ENCODE data around the gene FKBP10.

Gene FKBP10

GRCh38 chr17:41777157-41777573 is 35.6 kb upstream of the FKBP10 start:
- DNase-seq (no peak), ATAC-seq (no peak)
- H3K27me3 Mint-ChIP-seq = peaks cover 5% of the 10 kb centered on the region
- H3K27ac Mint-ChIP-seq = no peak overlapping the region
- H3K4me3 Mint-ChIP-seq = no peak overlapping the region
- H3K9me3 Mint-ChIP-seq = no peaks in the 10 kb centered on the region
- H3K4me1 Mint-ChIP-seq = no peaks in the 10 kb centered on the region

DNA sequence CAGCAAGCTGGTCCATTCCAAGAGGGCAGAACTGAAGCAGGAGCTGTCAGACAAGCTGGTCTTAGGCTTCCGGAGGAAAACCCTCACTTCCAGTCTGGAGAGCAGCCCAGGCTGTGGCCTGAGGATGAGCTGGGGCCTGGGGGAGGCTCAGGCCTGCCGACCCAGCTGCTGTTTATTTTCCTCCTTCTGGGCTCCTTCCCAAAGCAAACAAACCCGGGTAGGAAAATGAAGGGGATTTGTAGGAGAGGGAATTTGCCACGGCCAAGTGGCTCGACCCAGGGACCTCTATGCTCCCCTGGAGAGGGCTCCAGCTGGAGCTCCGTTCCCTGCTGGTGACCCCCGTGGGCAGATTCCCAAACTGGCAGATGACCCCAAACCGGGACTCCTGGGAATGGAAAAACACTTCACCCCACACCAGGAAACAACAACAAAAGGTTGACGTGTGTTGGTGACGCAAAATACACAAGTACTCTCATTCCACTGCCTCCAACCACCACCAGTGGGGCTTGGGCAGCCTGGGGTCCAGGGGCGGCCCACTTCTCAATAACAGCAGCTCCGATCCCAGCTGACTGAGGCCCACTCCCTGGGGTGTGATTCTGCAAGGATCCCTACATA is 35.1 kb upstream of the FKBP10 start:
- DNase-seq = no peak
- peaks cover 11% of the 10 kb centered on the region for H3K27me3 Mint-ChIP-seq
- H3K4me1 Mint-ChIP-seq = no peaks in the 10 kb centered on the region
- no peaks in the 10 kb centered on the region for H3K9me3 Mint-ChIP-seq
- H3K27ac Mint-ChIP-seq = no peak overlapping the region
- no peak overlapping the region for H3K4me3 Mint-ChIP-seq
- ATAC-seq = no peak

DNA sequence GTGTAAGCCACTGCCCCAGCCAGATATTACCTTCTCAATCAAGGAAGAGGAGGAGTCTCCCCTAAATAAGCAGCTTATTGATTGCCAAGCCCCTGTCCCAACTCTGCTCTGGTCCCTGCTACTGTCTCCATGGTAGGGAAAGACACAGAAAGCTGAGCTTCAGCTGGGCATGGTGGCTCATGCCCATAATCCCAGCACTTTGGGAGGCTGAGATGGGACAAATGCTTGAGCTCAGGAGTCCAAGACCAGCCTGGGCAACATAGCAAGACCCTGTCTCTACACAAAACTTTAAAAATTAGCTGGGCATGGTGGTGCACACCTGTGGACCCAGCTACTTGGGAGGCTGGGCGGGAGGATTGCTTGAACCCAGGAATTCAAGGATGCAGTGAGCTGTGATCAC is 32.9 kb upstream of the FKBP10 start:
- Mint-ChIP-seq H3K27ac (no peak overlapping the region), H3K4me1 (peaks cover 9% of the 10 kb centered on the region), H3K9me3 (no peaks in the 10 kb centered on the region), H3K27me3 (peaks cover 25% of the 10 kb centered on the region), H3K4me3 (no peak overlapping the region)
- ATAC-seq (no peak), DNase-seq (no peak)

GRCh38 chr17:41781404-41782110 is 31.2 kb upstream of the FKBP10 start:
- no peak overlapping the region for H3K4me3 Mint-ChIP-seq
- H3K27me3 Mint-ChIP-seq = peaks cover 34% of the 10 kb centered on the region
- H3K9me3 Mint-ChIP-seq = no peaks in the 10 kb centered on the region
- ATAC-seq (no peak), DNase-seq (no peak)
- peaks cover 18% of the 10 kb centered on the region for H3K4me1 Mint-ChIP-seq
- H3K27ac Mint-ChIP-seq = peak overlapping the region in 1 of 2 donors; percentile 44

- Mint-ChIP-seq H3K27ac (no peak overlapping the region), H3K4me3 (no peak overlapping the region), H3K4me1 (peaks cover 18% of the 10 kb centered on the region), H3K27me3 (peaks cover 34% of the 10 kb centered on the region), H3K9me3 (no peaks in the 10 kb centered on the region)
- DNase-seq = no peak
- ATAC-seq = no peak
Observed at GRCh38 chr17:41782142-41782541, 30.7 kb upstream of the FKBP10 start.

- Mint-ChIP-seq H3K9me3 (no peaks in the 10 kb centered on the region), H3K27me3 (peaks cover 44% of the 10 kb centered on the region), H3K4me3 (no peak overlapping the region), H3K4me1 (peaks cover 39% of the 10 kb centered on the region), H3K27ac (no peak overlapping the region)
- ATAC-seq = no peak
- DNase-seq = no peak
Observed at GRCh38 chr17:41784207-41784744, 28.5 kb upstream of the FKBP10 start.

DNA sequence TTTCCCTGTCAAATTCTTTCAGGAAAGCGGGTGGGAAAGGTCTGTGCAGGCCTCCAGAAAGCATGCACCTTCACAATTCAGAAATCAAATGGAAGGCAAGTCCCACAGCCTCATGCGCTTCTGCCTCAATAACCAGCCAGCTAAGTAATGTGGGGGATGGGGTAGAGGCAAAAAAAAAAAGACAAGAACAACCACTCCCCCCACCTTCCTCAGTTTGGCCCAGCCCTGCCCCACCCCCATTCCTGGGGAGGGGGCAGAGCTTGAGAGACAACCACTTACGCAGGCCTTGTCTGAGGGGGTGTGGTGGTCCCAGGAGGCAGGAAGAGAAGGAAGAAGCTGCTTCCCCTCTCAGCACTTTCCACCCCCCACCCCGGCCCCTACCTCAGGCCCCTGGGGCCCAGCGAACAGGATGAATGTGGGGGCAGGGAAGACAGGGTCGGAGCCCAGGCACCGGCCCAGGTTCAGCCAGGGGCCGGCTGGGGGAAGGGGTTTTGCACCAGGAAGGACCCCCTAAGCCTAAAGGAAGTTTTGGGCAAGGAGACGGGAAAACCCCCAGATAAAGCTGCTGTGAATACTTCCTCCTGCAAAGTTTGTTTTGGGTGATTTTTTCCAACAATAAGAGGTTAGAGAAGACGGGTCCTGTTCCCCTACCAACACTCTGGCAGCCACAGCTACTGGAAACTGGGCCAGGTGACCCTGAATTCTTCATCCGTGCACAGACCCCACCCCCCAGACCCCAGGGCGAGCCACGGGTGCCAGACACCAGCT is 27.5 kb upstream of the FKBP10 start:
- DNase-seq (no peak), ATAC-seq (no peak)
- no peak overlapping the region for H3K27ac Mint-ChIP-seq
- peaks cover 44% of the 10 kb centered on the region for H3K27me3 Mint-ChIP-seq
- H3K4me3 Mint-ChIP-seq = peak overlapping the region; percentile 36 to 66
- H3K4me1 Mint-ChIP-seq = peaks cover 39% of the 10 kb centered on the region
- H3K9me3 Mint-ChIP-seq = no peaks in the 10 kb centered on the region

- Mint-ChIP-seq H3K27me3 (peaks cover 44% of the 10 kb centered on the region), H3K4me1 (peaks cover 45% of the 10 kb centered on the region), H3K27ac (no peak overlapping the region), H3K4me3 (peak overlapping the region; percentile 36 to 66), H3K9me3 (no peaks in the 10 kb centered on the region)
- ATAC-seq (no peak), DNase-seq (no peak)
Observed at GRCh38 chr17:41785859-41786226, 27.0 kb upstream of the FKBP10 start.

GRCh38 chr17:41786227-41787020 is 26.4 kb upstream of the FKBP10 start, which contains the start of gene JUP:
Gene JUP, minus strand, starts transcription at chr17:41786711. Its CDS starts 14,857 bp downstream, at chr17:41771854.
- H3K4me3 Mint-ChIP-seq = peak within 1 kb of the TSS; percentile 61 to 72
- no peak within 1 kb of the TSS for H3K27ac Mint-ChIP-seq
- H3K4me1 Mint-ChIP-seq = peaks cover 46% of the 10 kb centered on the region
- no peaks in the 10 kb centered on the region for H3K9me3 Mint-ChIP-seq
- ATAC-seq = peak; percentile 94
- peaks cover 44% of the 10 kb centered on the region for H3K27me3 Mint-ChIP-seq
- peak; percentile 93 to 94 for DNase-seq

GRCh38 chr17:41787021-41787418 is 25.8 kb upstream of the FKBP10 start:
- H3K9me3 Mint-ChIP-seq = no peaks in the 10 kb centered on the region
- peaks cover 40% of the 10 kb centered on the region for H3K27me3 Mint-ChIP-seq
- H3K4me3 Mint-ChIP-seq = peak overlapping the region; percentile 61 to 72
- H3K4me1 Mint-ChIP-seq = peaks cover 46% of the 10 kb centered on the region
- H3K27ac Mint-ChIP-seq = no peak overlapping the region
- DNase-seq = no peak
- no peak for ATAC-seq

- H3K4me3 Mint-ChIP-seq = no peak overlapping the region
- peak; percentile 42 for ATAC-seq
- no peak for DNase-seq
- H3K27me3 Mint-ChIP-seq = no peaks in the 10 kb centered on the region
- peak overlapping the region in 1 of 2 donors; percentile 43 for H3K27ac Mint-ChIP-seq
- H3K4me1 Mint-ChIP-seq = peaks cover 19% of the 10 kb centered on the region
- no peaks in the 10 kb centered on the region for H3K9me3 Mint-ChIP-seq
Observed at GRCh38 chr17:41792845-41793783, 19.7 kb upstream of the FKBP10 start.

DNA sequence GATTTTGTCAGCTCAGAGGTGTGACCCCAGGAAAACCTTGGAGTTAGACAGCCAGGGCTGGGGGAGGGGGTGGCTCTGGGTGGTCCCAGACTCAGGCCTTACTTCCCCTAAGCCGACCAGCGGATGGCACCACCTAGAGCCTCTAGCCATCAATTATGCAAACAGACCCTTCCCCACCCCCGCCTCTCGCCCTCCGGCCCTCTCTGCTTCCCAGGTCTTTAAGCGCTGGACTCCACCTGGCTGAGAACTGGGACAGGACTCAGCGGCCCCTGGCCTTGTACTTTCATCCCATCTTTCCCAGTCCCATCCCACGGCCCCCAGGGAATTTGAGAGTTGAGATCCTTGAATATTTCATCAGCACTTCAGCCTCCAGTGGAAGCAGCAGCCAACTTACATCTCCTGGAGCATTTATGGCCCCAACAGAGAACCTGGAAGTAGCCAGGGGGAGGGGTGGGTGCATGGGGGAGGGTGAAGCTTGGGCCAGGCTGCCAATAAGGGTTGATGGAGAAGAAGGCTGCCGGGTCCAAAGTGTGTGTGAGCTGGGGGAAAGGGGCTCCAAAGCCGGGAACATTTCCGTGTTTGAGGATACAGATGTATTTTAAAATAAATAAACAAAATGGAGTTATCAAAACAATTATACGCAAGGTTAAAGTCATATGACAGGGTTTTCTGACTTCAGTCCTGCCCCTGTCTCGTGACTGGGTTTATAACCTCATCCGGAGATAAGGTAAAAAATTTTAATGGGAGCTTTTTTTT is 18.8 kb upstream of the FKBP10 start:
- no peaks in the 10 kb centered on the region for H3K27me3 Mint-ChIP-seq
- no peak for ATAC-seq
- no peak overlapping the region for H3K4me3 Mint-ChIP-seq
- H3K27ac Mint-ChIP-seq = no peak overlapping the region
- H3K4me1 Mint-ChIP-seq = peaks cover 10% of the 10 kb centered on the region
- no peak for DNase-seq
- H3K9me3 Mint-ChIP-seq = no peaks in the 10 kb centered on the region

DNA sequence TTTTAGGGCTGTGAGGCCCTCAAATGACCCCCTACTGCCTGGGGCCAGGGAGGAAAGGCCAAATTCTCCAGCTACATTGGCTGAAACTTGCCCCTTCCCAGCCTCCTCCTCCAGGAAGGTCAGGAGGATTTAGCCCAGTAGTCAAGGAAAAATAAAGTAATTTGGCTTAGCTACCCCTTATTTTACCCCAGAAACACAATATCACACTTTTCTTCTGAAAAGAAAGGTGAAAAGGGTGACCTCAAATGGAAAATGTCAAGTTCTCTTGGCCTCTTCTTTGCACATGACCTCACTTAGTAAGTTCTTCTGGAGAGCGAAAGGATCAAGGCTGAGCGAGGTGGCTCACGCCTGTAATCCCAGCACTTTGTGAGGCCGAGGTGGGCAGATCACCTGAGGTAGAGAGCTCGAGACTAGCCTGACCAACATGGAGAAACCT is 18.2 kb upstream of the FKBP10 start:
- DNase-seq (no peak), ATAC-seq (no peak)
- H3K4me1 Mint-ChIP-seq = peaks cover 7% of the 10 kb centered on the region
- H3K4me3 Mint-ChIP-seq = no peak overlapping the region
- no peaks in the 10 kb centered on the region for H3K9me3 Mint-ChIP-seq
- H3K27me3 Mint-ChIP-seq = no peaks in the 10 kb centered on the region
- H3K27ac Mint-ChIP-seq = no peak overlapping the region

Measured in stimulated activated naive CD8-positive, alpha-beta T cell treated with anti-CD3 and anti-CD28 coated beads, Interleukin-15, amount 100 ng/mL, for 72 hours (primary cell).